AG09309 (cell line): ENCODE data around the gene WDR86.

Source experiments
- DNase-seq: peaks from one replicate; pipeline ENCODE4 v3.0.0-alpha.2; 2010; ENCODE audit warnings: low read depth
- H3K4me3 ChIP-seq: 2 replicates; pipeline ENCODE4 v1.5.1; 2011; ENCODE audit warnings: mild to moderate bottlenecking, low read depth, low read length, moderate library complexity; ENCODE audit not compliant: control insufficient read depth
- CTCF ChIP-seq: IDR thresholded peaks from 2 replicates; pipeline ENCODE4 v1.5.1; 2011; ENCODE audit warnings: mild to moderate bottlenecking, low read depth, low read length, inconsistent platforms; ENCODE audit not compliant: insufficient read depth, control insufficient read depth; ENCODE audit errors: missing control alignments

Gene WDR86

GRCh38 chr7:151402029-151402835 lies 7.6 kb downstream of the WDR86 start:
- no peak overlapping the region for H3K4me3 ChIP-seq
- no peak for TF ChIP-seq CTCF
- no peak for DNase-seq

GRCh38 chr7:151400626-151401315 lies 9.1 kb downstream of the WDR86 start:
- no peak for TF ChIP-seq CTCF
- DNase-seq: no peak
- no peak overlapping the region for H3K4me3 ChIP-seq

GRCh38 chr7:151399906-151400305 lies 9.9 kb downstream of the WDR86 start:
- DNase-seq: no peak
- no peak for TF ChIP-seq CTCF
- no peak overlapping the region for H3K4me3 ChIP-seq

GRCh38 chr7:151399305-151399601 lies 10.6 kb downstream of the WDR86 start:
- TF ChIP-seq CTCF: no peak
- no peak overlapping the region for H3K4me3 ChIP-seq
- no peak for DNase-seq

GRCh38 chr7:151398446-151399304 lies 11.2 kb downstream of the WDR86 start:
- TF ChIP-seq CTCF: no peak
- DNase-seq: no peak
- H3K4me3 ChIP-seq: no peak overlapping the region

GRCh38 chr7:151397026-151397425 lies 12.8 kb downstream of the WDR86 start:
- H3K4me3 ChIP-seq: no peak overlapping the region
- DNase-seq: no peak
- no peak for TF ChIP-seq CTCF
